GM23338 (cell line): Measurements from ENCODE around the gene SERPINA3. TPM values are rescaled to one million over a fixed set of nuclear protein-coding genes. Genes with fewer than 3 reads are reported as not detected.

ENCODE experiments used
- ATAC-seq: fragments of 200-7000 bp; cut with Tn5 transposase; 3 replicates; pipeline ENCODE4 v1.9.1; 2020
- DNase-seq: peaks from one replicate; pipeline ENCODE4 v3.0.0-alpha.2; 2015; ENCODE audit warnings: low spot score
- H2AFZ ChIP-seq: fragments of 200-600 bp; sonication (generic); 2 replicates; pipeline ENCODE4 v1.8.0; 2016; ENCODE audit warnings: antibody characterized with exemption, mild to moderate bottlenecking, moderate library complexity
- H3F3A ChIP-seq: fragments of 200-600 bp; sonication (generic); replicated peaks from 2 replicates; pipeline ENCODE4 v1.8.0; 2017; ENCODE audit warnings: antibody characterized with exemption, mixed run types, low read depth
- H3K27ac ChIP-seq: fragments of 200-600 bp; sonication (generic); 2 replicates; pipeline ENCODE4 v1.6.1; 2016; ENCODE audit warnings: low read depth
- H3K27me3 ChIP-seq: fragments of 200-600 bp; sonication (generic); 2 replicates; pipeline ENCODE4 v1.8.0; 2016; ENCODE audit warnings: mild to moderate bottlenecking, mixed run types, moderate library complexity; ENCODE audit not compliant: insufficient read depth
- H3K36me3 ChIP-seq: fragments of 200-600 bp; sonication (generic); 2 replicates; pipeline ENCODE4 v1.8.0; 2016; ENCODE audit warnings: mild to moderate bottlenecking; ENCODE audit not compliant: insufficient read depth
- H3K4me1 ChIP-seq: fragments of 200-600 bp; sonication (generic); 2 replicates; pipeline ENCODE4 v1.8.0; 2016; ENCODE audit warnings: mild to moderate bottlenecking, moderate library complexity; ENCODE audit not compliant: insufficient read depth
- H3K4me2 ChIP-seq: fragments of 200-600 bp; sonication (generic); 2 replicates; pipeline ENCODE4 v1.7.1; 2017; ENCODE audit warnings: mixed run types
- H3K4me3 ChIP-seq: fragments of 200-600 bp; sonication (generic); 2 replicates; pipeline ENCODE4 v1.6.1; 2016; ENCODE audit warnings: mixed run types
- H3K79me2 ChIP-seq: fragments of 200-600 bp; sonication (generic); replicated peaks from 2 replicates; pipeline ENCODE4 v1.8.0; 2017; ENCODE audit warnings: mild to moderate bottlenecking; ENCODE audit not compliant: insufficient read depth
- H3K9me2 ChIP-seq: fragments of 200-600 bp; sonication (generic); 2 replicates; pipeline ENCODE4 v1.8.0; 2017; ENCODE audit not compliant: insufficient read depth
- H4K20me1 ChIP-seq: fragments of 200-600 bp; sonication (generic); replicated peaks from 2 replicates; pipeline ENCODE4 v1.8.0; 2017; ENCODE audit warnings: mild to moderate bottlenecking; ENCODE audit not compliant: insufficient read depth
- H3K27ac Mint-ChIP-seq: 2 replicates; pipeline ENCODE4 v1.8.0; 2020; ENCODE audit warnings: inconsistent platforms, mild to moderate bottlenecking, moderate library complexity, mixed read lengths
- H3K27me3 Mint-ChIP-seq: 3 replicates; pipeline ENCODE4 v1.8.0; 2022; ENCODE audit warnings: low read depth, mild to moderate bottlenecking, moderate library complexity, mixed read lengths, inconsistent platforms; ENCODE audit not compliant: insufficient read depth, poor library complexity
- H3K36me3 Mint-ChIP-seq: 3 replicates; pipeline ENCODE4 v1.8.0; 2021; ENCODE audit warnings: low read depth, mild to moderate bottlenecking, inconsistent platforms, moderate library complexity, mixed read lengths
- H3K4me1 Mint-ChIP-seq: 3 replicates; pipeline ENCODE4 v1.8.0; 2020; ENCODE audit warnings: mild to moderate bottlenecking, inconsistent platforms, mixed read lengths
- H3K4me3 Mint-ChIP-seq: 3 replicates; pipeline ENCODE4 v1.8.0; 2021; ENCODE audit warnings: moderate library complexity, mild to moderate bottlenecking, inconsistent platforms, mixed read lengths
- H3K9me3 Mint-ChIP-seq: 3 replicates; pipeline ENCODE4 v1.8.0; 2020; ENCODE audit warnings: moderate library complexity, mild to moderate bottlenecking, inconsistent platforms, mixed read lengths
- CREB1 ChIP-seq: fragments of 250-450 bp; sonication (Bioruptor Pico); IDR thresholded peaks from 2 replicates; pipeline ENCODE4 v1.5.0; 2020; ENCODE audit warnings: low read depth, mild to moderate bottlenecking, moderate library complexity
- EZH2 ChIP-seq: fragments of 200-600 bp; sonication (generic); IDR thresholded peaks from one replicate; pipeline ENCODE4 v1.8.0; 2017; ENCODE audit warnings: antibody characterized with exemption, mild to moderate bottlenecking, low read depth; ENCODE audit not compliant: unreplicated experiment
- EZH2phosphoT487 ChIP-seq: fragments of 200-600 bp; sonication (generic); IDR thresholded peaks from one replicate; pipeline ENCODE4 v1.8.1; 2018; ENCODE audit warnings: antibody characterized with exemption; ENCODE audit not compliant: unreplicated experiment
- REST ChIP-seq: IDR thresholded peaks from one replicate; pipeline ENCODE4 v1.6.1; 2018; ENCODE audit warnings: antibody characterized with exemption; ENCODE audit not compliant: unreplicated experiment
- ZNF114 ChIP-seq: fragments of 250-450 bp; sonication (Bioruptor Pico); IDR thresholded peaks from 2 replicates; pipeline ENCODE4 v1.5.0; 2020; ENCODE audit warnings: mild to moderate bottlenecking, moderate library complexity
- ZNF331 ChIP-seq: fragments of 250-450 bp; sonication (Bioruptor Pico); IDR thresholded peaks from 2 replicates; pipeline ENCODE4 v1.5.0; 2020; ENCODE audit warnings: low read depth, mild to moderate bottlenecking, moderate library complexity
- polyA plus RNA-seq: library from polyadenylated mRNA; unstranded; fragments of >200 nt; fragmentation: Nextera tagmentation; extraction: Ambion mirVana; gene quantifications from 2 replicates; pipeline ENCODE4 v1.2.1, GENCODE V29; 2016
- total RNA-seq: library from RNA; depleted of rRNA; stranded (reverse); fragments of >200 nt; shearing (Covaris generic); gene quantifications from 2 replicates; pipeline ENCODE4 v1.2.3, GENCODE V29; 2014
- TF ChIP-seq, protein P1 (sequence below), 2 experiments: fragments of 200-600 bp in 1 of 2; sonication (generic) in 1 of 2; conservative IDR thresholded peaks; 2 replicates each; pipeline versions ENCODE4 v1.5.1 to v1.6.1; 2016 to 2017; ENCODE audit warnings: antibody characterized with exemption in 2 of 2, low read depth in 2 of 2, mild to moderate bottlenecking in 2 of 2, moderate library complexity in 1 of 2

The SERPINA3 gene
- total and polyA plus RNA-seq, 2 experiments from 2014 or later, result not detected

DNA sequence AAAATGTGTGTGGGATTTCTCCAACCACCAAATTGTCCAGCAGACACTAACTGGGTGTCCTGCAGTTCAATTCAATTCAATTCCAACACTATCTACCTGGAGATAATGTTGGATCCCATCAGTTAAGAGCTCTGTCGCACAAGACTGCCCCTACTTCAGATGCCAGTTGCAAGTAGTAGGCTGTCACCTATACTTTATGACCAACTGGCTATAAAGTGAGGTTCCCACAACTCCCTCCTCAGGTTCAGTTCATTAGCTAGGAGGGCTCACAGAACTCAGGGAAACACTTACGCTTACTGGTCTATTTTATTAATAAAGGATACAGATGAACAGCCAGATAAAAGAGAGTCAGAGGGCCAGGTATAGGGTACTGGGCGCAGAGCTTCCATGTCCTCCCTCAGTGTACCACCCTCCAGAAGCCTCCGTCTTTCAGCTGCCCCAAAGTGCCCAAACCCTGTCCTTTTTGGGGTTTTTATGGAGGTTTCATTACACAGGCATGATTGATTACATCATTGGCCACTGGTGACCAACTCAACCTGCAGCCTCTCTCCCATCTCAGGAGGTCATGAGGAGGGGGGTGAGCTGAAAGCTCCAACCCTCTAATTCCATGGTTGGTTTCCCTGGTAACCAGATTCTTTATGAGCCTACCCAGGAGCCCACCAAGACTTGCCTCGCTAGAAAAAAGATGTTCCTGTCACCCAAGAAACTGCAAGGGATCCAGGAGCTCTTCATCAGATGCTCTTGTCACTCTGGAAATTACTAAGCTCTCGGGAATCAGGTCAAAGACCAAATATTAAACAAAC, 38.5 kb upstream of the SERPINA3 start:
- peaks cover 4% of the 10 kb centered on the region for H3K27me3 Mint-ChIP-seq
- Histone ChIP-seq H3K4me1 (no peaks in the 10 kb centered on the region), H3K4me2 (no peak overlapping the region), H3K27me3 (no peaks in the 10 kb centered on the region), H3K27ac (no peak overlapping the region), H3K4me3 (no peak overlapping the region), H3K36me3 (no peaks in the 10 kb centered on the region), H3K9me2 (no peaks in the 10 kb centered on the region; the same call in 1 of the 2 replicates), H3K79me2 (no peaks in the 10 kb centered on the region), H2AFZ (no peak overlapping the region), H3F3A (no peaks in the 10 kb centered on the region), H4K20me1 (no peaks in the 10 kb centered on the region)
- no peak for ATAC-seq
- no peak overlapping the region for H3K4me3 Mint-ChIP-seq
- no peaks in the 10 kb centered on the region for H3K4me1 Mint-ChIP-seq
- TF ChIP-seq CREB1 (no peak), ZNF114 (CRISPR knock-in tag) (no peak), ZNF331 (CRISPR knock-in tag) (no peak), EZH2 (no peak)
- TF ChIP-seq, protein P1, sequence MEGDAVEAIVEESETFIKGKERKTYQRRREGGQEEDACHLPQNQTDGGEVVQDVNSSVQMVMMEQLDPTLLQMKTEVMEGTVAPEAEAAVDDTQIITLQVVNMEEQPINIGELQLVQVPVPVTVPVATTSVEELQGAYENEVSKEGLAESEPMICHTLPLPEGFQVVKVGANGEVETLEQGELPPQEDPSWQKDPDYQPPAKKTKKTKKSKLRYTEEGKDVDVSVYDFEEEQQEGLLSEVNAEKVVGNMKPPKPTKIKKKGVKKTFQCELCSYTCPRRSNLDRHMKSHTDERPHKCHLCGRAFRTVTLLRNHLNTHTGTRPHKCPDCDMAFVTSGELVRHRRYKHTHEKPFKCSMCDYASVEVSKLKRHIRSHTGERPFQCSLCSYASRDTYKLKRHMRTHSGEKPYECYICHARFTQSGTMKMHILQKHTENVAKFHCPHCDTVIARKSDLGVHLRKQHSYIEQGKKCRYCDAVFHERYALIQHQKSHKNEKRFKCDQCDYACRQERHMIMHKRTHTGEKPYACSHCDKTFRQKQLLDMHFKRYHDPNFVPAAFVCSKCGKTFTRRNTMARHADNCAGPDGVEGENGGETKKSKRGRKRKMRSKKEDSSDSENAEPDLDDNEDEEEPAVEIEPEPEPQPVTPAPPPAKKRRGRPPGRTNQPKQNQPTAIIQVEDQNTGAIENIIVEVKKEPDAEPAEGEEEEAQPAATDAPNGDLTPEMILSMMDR (conservative IDR thresholded peaks at IDR 0.05; ENCODE audit: low read depth in 2 of 2), result no peak
- DNase-seq, result no peak
- H3K27ac Mint-ChIP-seq, result no peak overlapping the region
- H3K9me3 Mint-ChIP-seq, result no peaks in the 10 kb centered on the region; the same call in 2 of the 3 replicates
- H3K36me3 Mint-ChIP-seq, result no peaks in the 10 kb centered on the region

DNA sequence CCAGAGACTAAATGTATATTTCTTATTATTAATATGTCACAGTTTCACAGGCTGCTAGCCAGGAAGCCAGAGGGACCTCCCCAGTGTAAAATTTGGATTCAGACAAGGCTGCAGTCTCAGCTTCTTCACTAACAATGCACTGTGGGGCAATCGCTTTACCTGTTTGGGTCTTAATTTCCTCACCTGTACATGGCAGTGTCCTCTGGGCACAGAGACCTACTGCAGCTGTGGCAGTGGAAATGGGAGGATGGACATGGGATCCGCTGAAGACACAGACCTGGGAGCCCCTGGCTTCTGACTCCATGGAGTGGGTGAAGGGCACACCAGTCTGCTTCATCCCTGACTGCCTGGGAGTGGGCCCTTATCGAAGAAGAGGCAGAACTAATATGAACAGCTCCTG, 37.9 kb upstream of the SERPINA3 start:
- Mint-ChIP-seq H3K27ac (no peak overlapping the region), H3K27me3 (peaks cover 4% of the 10 kb centered on the region), H3K4me3 (no peak overlapping the region), H3K9me3 (peaks cover 6% of the 10 kb centered on the region; the same call in 1 of the 3 replicates), H3K4me1 (no peaks in the 10 kb centered on the region), H3K36me3 (no peaks in the 10 kb centered on the region)
- TF ChIP-seq REST (no peak), EZH2 (no peak), EZH2phosphoT487 (no peak), ZNF114 (CRISPR knock-in tag) (no peak)
- Histone ChIP-seq H3K4me2 (no peak overlapping the region), H3K79me2 (no peaks in the 10 kb centered on the region), H3K27ac (no peak overlapping the region), H2AFZ (no peak overlapping the region), H3K4me3 (no peak overlapping the region), H3K36me3 (no peaks in the 10 kb centered on the region), H3K4me1 (no peaks in the 10 kb centered on the region), H3K9me2 (no peaks in the 10 kb centered on the region; the same call in 1 of the 2 replicates), H3F3A (no peaks in the 10 kb centered on the region), H3K27me3 (no peaks in the 10 kb centered on the region), H4K20me1 (no peaks in the 10 kb centered on the region)
- no peak for ATAC-seq
- DNase-seq, result no peak
